SK-N-SH (cell line): ENCODE results near the gene ACAP2. TPM values are rescaled to one million over a fixed set of nuclear protein-coding genes. Genes with fewer than 3 reads are reported as not detected.

Experiments
- CTCF ChIA-PET: fragments of 300-600, 350-600 bp; formaldehyde crosslinking; extraction: SDS; loops from one replicate; lab custom pipeline; 2021; lab: Yijun Ruan, JAX
- POLR2A ChIA-PET: fragments of 350-600 bp; sonication (Branson Sonifier 250); formaldehyde crosslinking; extraction: SDS; loops from one replicate; lab custom pipeline; 2020; ENCODE audit warnings: antibody characterized with exemption, inconsistent platforms; lab: Yijun Ruan, JAX
- DNase-seq: peaks from one replicate; pipeline ENCODE4 v3.0.0; 2012
- H2AFZ ChIP-seq: fragments of 200-600 bp; sonication (generic); 2 replicates; pipeline ENCODE4 v1.8.1; 2016; ENCODE audit warnings: antibody characterized with exemption, mild to moderate bottlenecking, low read depth
- H3F3A ChIP-seq: fragments of 200-600 bp; sonication (generic); replicated peaks from 2 replicates; pipeline ENCODE3; 2016; ENCODE audit warnings: antibody characterized with exemption, mild to moderate bottlenecking; ENCODE audit not compliant: insufficient read depth
- H3K27ac ChIP-seq, 2 experiments: fragments of 200-500 bp in 1 of 2; fragments of 200-600 bp in 1 of 2; sonication (Bioruptor generic) in 1 of 2; sonication (generic), shearing (Covaris generic) in 1 of 2; 2 replicates each; pipeline versions ENCODE4 v1.5.1 to v1.6.1; 2014 to 2016; ENCODE audit warnings: low read depth in 2 of 2, inconsistent platforms in 1 of 2, low read length in 1 of 2, mild to moderate bottlenecking in 1 of 2, mixed read lengths in 1 of 2
- H3K27me3 ChIP-seq: fragments of 200-600 bp; sonication (generic), shearing (Covaris generic); 2 replicates; pipeline ENCODE4 v1.6.1; 2016; ENCODE audit warnings: mixed run types; ENCODE audit not compliant: insufficient read depth
- H3K36me3 ChIP-seq, 2 experiments: fragments of 200-500 bp in 1 of 2; fragments of 200-600 bp in 1 of 2; sonication (Bioruptor generic) in 1 of 2; sonication (generic) in 1 of 2; replicated peaks in 1 of 2; 2 replicates each; pipeline versions ENCODE3 to v1.5.1; 2014 to 2016; ENCODE audit warnings: low read length in 1 of 2, mild to moderate bottlenecking in 1 of 2; ENCODE audit not compliant: insufficient read depth in 2 of 2, control insufficient read depth in 1 of 2
- H3K4me1 ChIP-seq, 2 experiments: fragments of 200-500 bp in 1 of 2; fragments of 200-600 bp in 1 of 2; sonication (Bioruptor generic) in 1 of 2; sonication (generic), shearing (Covaris generic) in 1 of 2; 2 replicates each; pipeline versions ENCODE4 v1.5.1 to v1.6.1; 2014 to 2016; ENCODE audit warnings: low read depth in 1 of 2, low read length in 1 of 2, mixed run types in 1 of 2; ENCODE audit not compliant: insufficient read depth in 2 of 2, control insufficient read depth in 1 of 2
- H3K4me2 ChIP-seq: fragments of 200-600 bp; sonication (generic), shearing (Covaris generic); 2 replicates; pipeline ENCODE4 v1.6.1; 2017; ENCODE audit warnings: mixed run types
- H3K4me3 ChIP-seq, 2 experiments: fragments of 200-500 bp in 1 of 2; fragments of 200-600 bp in 1 of 2; sonication (Bioruptor generic) in 1 of 2; sonication (generic), shearing (Covaris generic) in 1 of 2; 2 replicates each; pipeline versions ENCODE4 v1.5.1 to v1.8.1; 2014 to 2016; ENCODE audit warnings: low read depth in 2 of 2, inconsistent platforms in 1 of 2, low read length in 1 of 2, mild to moderate bottlenecking in 1 of 2, mixed read lengths in 1 of 2, moderate library complexity in 1 of 2
- H3K79me2 ChIP-seq: fragments of 200-600 bp; sonication (generic); 2 replicates; pipeline ENCODE4 v1.8.1; 2017; ENCODE audit warnings: mild to moderate bottlenecking; ENCODE audit not compliant: insufficient read depth
- H3K9ac ChIP-seq: fragments of 200-600 bp; sonication (generic); 2 replicates; pipeline ENCODE4 v1.6.1; 2017; ENCODE audit warnings: mixed run types
- H3K9me2 ChIP-seq: fragments of 200-600 bp; sonication (generic); 2 replicates; pipeline ENCODE4 v1.6.1; 2017; ENCODE audit warnings: mixed run types
- H3K9me3 ChIP-seq: fragments of 200-600 bp; sonication (generic); 2 replicates; pipeline ENCODE4 v1.6.1; 2017; ENCODE audit warnings: mixed run types, mild to moderate bottlenecking, moderate library complexity
- H4K20me1 ChIP-seq: fragments of 200-600 bp; sonication (generic); 2 replicates; pipeline ENCODE4 v1.6.1; 2017; ENCODE audit warnings: mild to moderate bottlenecking, mixed run types; ENCODE audit not compliant: insufficient read depth
- CTCF ChIP-seq: fragments of 200-600 bp; sonication (generic); IDR thresholded peaks from 2 replicates; pipeline ENCODE4 v1.6.1; 2017; ENCODE audit warnings: antibody characterized with exemption, mild to moderate bottlenecking, moderate library complexity
- FOXJ3 ChIP-seq: sonication (generic); formaldehyde crosslinking; IDR thresholded peaks from 2 replicates; pipeline ENCODE4 v1.5.1; 2020; ENCODE audit warnings: mild to moderate bottlenecking, missing genetic modification reagents
- FOXM1 ChIP-seq: IDR thresholded peaks from 2 replicates; pipeline ENCODE4 v1.4.0; 2012; ENCODE audit warnings: low read depth, mild to moderate bottlenecking
- GABPA ChIP-seq: IDR thresholded peaks from 2 replicates; pipeline ENCODE4 v1.4.0; 2012; ENCODE audit warnings: low read depth, mild to moderate bottlenecking
- MEF2A ChIP-seq: IDR thresholded peaks from 2 replicates; pipeline ENCODE4 v1.4.0; 2012; ENCODE audit warnings: low read depth, borderline replicate concordance
- PBX3 ChIP-seq: IDR thresholded peaks from 2 replicates; pipeline ENCODE4; 2012
- RAD21 ChIP-seq: IDR thresholded peaks from 2 replicates; pipeline ENCODE4 v1.6.1; 2012; ENCODE audit warnings: mild to moderate bottlenecking, low read length
- REST ChIP-seq: IDR thresholded peaks from 2 replicates; pipeline ENCODE4 v1.6.1; 2012; ENCODE audit warnings: mild to moderate bottlenecking, low read depth, low read length, moderate library complexity
- RFX5 ChIP-seq: IDR thresholded peaks from 2 replicates; pipeline ENCODE4 v1.6.1; 2012; ENCODE audit warnings: mild to moderate bottlenecking, improper control_type of control experiment, low read length
- SIN3A ChIP-seq: IDR thresholded peaks from 2 replicates; pipeline ENCODE4 v1.6.1; 2012; ENCODE audit warnings: low read depth, mild to moderate bottlenecking, low read length, moderate library complexity, borderline replicate concordance
- USF1 ChIP-seq: IDR thresholded peaks from 2 replicates; pipeline ENCODE4 v1.4.0; 2012; ENCODE audit warnings: low read depth, borderline replicate concordance
- USF2 ChIP-seq: fragments of 150-350 bp; IDR thresholded peaks from 2 replicates; pipeline ENCODE4 v1.6.1; 2017; ENCODE audit warnings: antibody characterized with exemption, low read length, low read depth, borderline replicate concordance
- WGBS: methylation state at CpG from one replicate; pipeline ENCODE4 v1.1.6; 2017; ENCODE audit warnings: low lambda C conversion rate; 5-methylcytosine and 5-hydroxymethylcytosine counted together
- polyA plus RNA-seq, 3 experiments: library from polyadenylated mRNA; depleted of rRNA; stranded (reverse); fragments of >200 nt; gene quantifications; 2 replicates each; pipeline ENCODE4 v1.2.3, GENCODE V29; 2012

Gene ACAP2
- polyA plus RNA-seq, 1 of the 3 experiments (the other 2 are of a cell fraction), result 6.8 TPM

GRCh38 chr3:195403244-195403643 lies 39.6 kb downstream of the ACAP2 start:
- Histone ChIP-seq H3K36me3 (peaks cover 0 to 3% of the 10 kb centered on the region in 2 experiments), H3K9me3 (no peaks in the 10 kb centered on the region), H2AFZ (no peak overlapping the region), H3K4me3 (no peak overlapping the region), H3K27ac (peak overlapping the region in 1 of 2 experiments; percentile 91; a peak in 2 of 4 replicates), H4K20me1 (peaks cover 28% of the 10 kb centered on the region), H3K9me2 (no peaks in the 10 kb centered on the region), H3K4me1 (peaks cover 0 to 19% of the 10 kb centered on the region in 2 experiments; a peak in 2 of 4 replicates), H3K27me3 (no peaks in the 10 kb centered on the region), H3F3A (peaks cover 14% of the 10 kb centered on the region), H3K79me2 (peaks cover 83% of the 10 kb centered on the region), H3K4me2 (no peak overlapping the region), H3K9ac (no peak overlapping the region)
- ChIA-PET CTCF (interaction anchor here (1.4 kb wide), 1 partner anchor 19 kb away, joined by 3 read pairs; no protein-coding TSS in a partner anchor), POLR2A (no interaction called here)
- DNase-seq, result no peak
- 93% methylated on average over 4 of the region's 4 CpGs for WGBS
- TF ChIP-seq GABPA (no peak), FOXM1 (no peak), MEF2A (no peak), RFX5 (no peak), FOXJ3 (CRISPR knock-in tag) (no peak), CTCF (no peak), USF1 (no peak), PBX3 (no peak), REST (no peak), USF2 (no peak), SIN3A (no peak), RAD21 (no peak)
